ENCODE results near the gene PCSK6.

The PCSK6 gene

DNA sequence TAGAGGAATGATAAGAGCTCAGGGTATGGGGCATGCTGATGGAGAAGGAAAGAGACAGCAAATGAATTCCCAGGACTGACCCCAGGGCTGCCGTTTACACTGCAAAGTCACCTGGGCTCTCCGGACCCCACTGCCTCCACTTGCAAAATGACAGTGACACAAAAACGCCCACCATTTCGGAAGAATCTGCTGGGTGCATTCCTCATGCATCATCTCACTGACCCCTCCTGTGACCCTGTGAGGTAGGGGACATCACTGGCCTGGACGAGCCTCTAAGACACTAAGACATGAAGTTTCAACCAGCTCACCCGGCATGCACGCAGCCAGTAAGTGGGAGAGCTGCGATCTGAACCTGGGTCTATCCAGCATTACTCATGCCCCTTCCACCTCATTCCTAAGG lies 60.3 kb downstream of the PCSK6 start:
- H3K27me3 ChIP-seq (ENCODE audit: insufficient read depth, low read length, poor library complexity, severe bottlenecking): no peaks in the 10 kb centered on the region
- no peaks in the 10 kb centered on the region for H4K20me1 ChIP-seq (ENCODE audit: insufficient read depth, low read length, poor library complexity, severe bottlenecking)
- no peak overlapping the region for H3K9ac ChIP-seq (ENCODE audit: low read depth, low read length, poor library complexity, severe bottlenecking)
- no peak overlapping the region for H2AFZ ChIP-seq (ENCODE audit: low read length)
- TF ChIP-seq, protein P1, sequence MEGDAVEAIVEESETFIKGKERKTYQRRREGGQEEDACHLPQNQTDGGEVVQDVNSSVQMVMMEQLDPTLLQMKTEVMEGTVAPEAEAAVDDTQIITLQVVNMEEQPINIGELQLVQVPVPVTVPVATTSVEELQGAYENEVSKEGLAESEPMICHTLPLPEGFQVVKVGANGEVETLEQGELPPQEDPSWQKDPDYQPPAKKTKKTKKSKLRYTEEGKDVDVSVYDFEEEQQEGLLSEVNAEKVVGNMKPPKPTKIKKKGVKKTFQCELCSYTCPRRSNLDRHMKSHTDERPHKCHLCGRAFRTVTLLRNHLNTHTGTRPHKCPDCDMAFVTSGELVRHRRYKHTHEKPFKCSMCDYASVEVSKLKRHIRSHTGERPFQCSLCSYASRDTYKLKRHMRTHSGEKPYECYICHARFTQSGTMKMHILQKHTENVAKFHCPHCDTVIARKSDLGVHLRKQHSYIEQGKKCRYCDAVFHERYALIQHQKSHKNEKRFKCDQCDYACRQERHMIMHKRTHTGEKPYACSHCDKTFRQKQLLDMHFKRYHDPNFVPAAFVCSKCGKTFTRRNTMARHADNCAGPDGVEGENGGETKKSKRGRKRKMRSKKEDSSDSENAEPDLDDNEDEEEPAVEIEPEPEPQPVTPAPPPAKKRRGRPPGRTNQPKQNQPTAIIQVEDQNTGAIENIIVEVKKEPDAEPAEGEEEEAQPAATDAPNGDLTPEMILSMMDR (conservative IDR thresholded peaks at IDR 0.05; ENCODE audit: low read length): no peak
- TF ChIP-seq EZH2phosphoT487 (IDR thresholded peaks at IDR 0.05; ENCODE audit: borderline replicate concordance): no peak
- H3K9me2 ChIP-seq (replicated peaks; ENCODE audit: low read depth, low read length): no peaks in the 10 kb centered on the region
- H3K36me3 ChIP-seq (ENCODE audit: insufficient read depth, low read length): no peaks in the 10 kb centered on the region
- no peaks in the 10 kb centered on the region for H3K79me2 ChIP-seq (ENCODE audit: insufficient read depth, low read length)
- H3F3A ChIP-seq (ENCODE audit: low read depth): no peaks in the 10 kb centered on the region
- H3K4me2 ChIP-seq (ENCODE audit: low read depth, low read length, poor library complexity, severe bottlenecking): no peak overlapping the region
- no peak overlapping the region for H3K4me3 ChIP-seq (ENCODE audit: low read length, poor library complexity, severe bottlenecking)
- H3K9me3 ChIP-seq (ENCODE audit: insufficient read depth, low read depth, low read length): no peaks in the 10 kb centered on the region; the same call in 1 of the 2 replicates
- no peaks in the 10 kb centered on the region for H3K4me1 ChIP-seq (ENCODE audit: insufficient read depth, low read length, poor library complexity, severe bottlenecking)

DNA sequence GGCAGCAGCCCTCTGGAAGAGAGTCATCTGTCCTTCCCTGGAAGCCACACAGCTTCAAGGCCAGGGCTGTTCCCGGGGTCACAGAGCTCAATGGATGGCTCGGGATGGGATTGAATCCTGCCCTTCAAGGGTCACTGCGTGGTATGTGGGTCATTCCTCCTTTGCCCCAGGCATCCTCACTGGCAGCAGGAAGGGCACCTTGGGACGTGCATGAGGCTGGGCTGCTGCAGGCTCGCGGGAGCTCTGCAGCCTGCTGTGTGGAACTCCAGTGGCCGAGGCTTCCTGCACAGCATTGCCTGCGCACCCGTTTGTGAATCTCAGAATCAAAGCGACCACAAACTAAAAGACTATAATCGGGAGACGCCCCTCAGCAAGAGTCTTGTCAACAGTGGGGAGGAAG lies 60.7 kb downstream of the PCSK6 start:
- Histone ChIP-seq H3K9me3 (ENCODE audit: insufficient read depth, low read depth, low read length) (no peaks in the 10 kb centered on the region; the same call in 1 of the 2 replicates), H3K9ac (ENCODE audit: low read depth, low read length, poor library complexity, severe bottlenecking) (no peak overlapping the region), H3K4me2 (ENCODE audit: low read depth, low read length, poor library complexity, severe bottlenecking) (no peak overlapping the region), H3K27me3 (ENCODE audit: insufficient read depth, low read length, poor library complexity, severe bottlenecking) (no peaks in the 10 kb centered on the region), H3K79me2 (ENCODE audit: insufficient read depth, low read length) (no peaks in the 10 kb centered on the region), H3K36me3 (ENCODE audit: insufficient read depth, low read length) (no peaks in the 10 kb centered on the region), H3K9me2 (replicated peaks; ENCODE audit: low read depth, low read length) (no peaks in the 10 kb centered on the region), H3F3A (ENCODE audit: low read depth) (no peaks in the 10 kb centered on the region), H3K4me3 (ENCODE audit: low read length, poor library complexity, severe bottlenecking) (no peak overlapping the region), H4K20me1 (ENCODE audit: insufficient read depth, low read length, poor library complexity, severe bottlenecking) (no peaks in the 10 kb centered on the region), H3K4me1 (ENCODE audit: insufficient read depth, low read length, poor library complexity, severe bottlenecking) (no peaks in the 10 kb centered on the region), H2AFZ (ENCODE audit: low read length) (no peak overlapping the region)
- TF ChIP-seq EZH2phosphoT487 (IDR thresholded peaks at IDR 0.05; ENCODE audit: borderline replicate concordance): no peak
- TF ChIP-seq, protein P1 (conservative IDR thresholded peaks at IDR 0.05; ENCODE audit: low read length): no peak

- TF ChIP-seq EZH2phosphoT487 (IDR thresholded peaks at IDR 0.05; ENCODE audit: borderline replicate concordance): no peak
- TF ChIP-seq, protein P1 (conservative IDR thresholded peaks at IDR 0.05; ENCODE audit: low read length): no peak
- Histone ChIP-seq H2AFZ (ENCODE audit: low read length) (no peak overlapping the region), H3K4me2 (ENCODE audit: low read depth, low read length, poor library complexity, severe bottlenecking) (no peak overlapping the region), H4K20me1 (ENCODE audit: insufficient read depth, low read length, poor library complexity, severe bottlenecking) (no peaks in the 10 kb centered on the region), H3F3A (ENCODE audit: low read depth) (no peaks in the 10 kb centered on the region), H3K79me2 (ENCODE audit: insufficient read depth, low read length) (no peaks in the 10 kb centered on the region), H3K4me3 (ENCODE audit: low read length, poor library complexity, severe bottlenecking) (no peak overlapping the region), H3K9me3 (ENCODE audit: insufficient read depth, low read depth, low read length) (no peaks in the 10 kb centered on the region; the same call in 1 of the 2 replicates), H3K9me2 (replicated peaks; ENCODE audit: low read depth, low read length) (no peaks in the 10 kb centered on the region), H3K27me3 (ENCODE audit: insufficient read depth, low read length, poor library complexity, severe bottlenecking) (no peaks in the 10 kb centered on the region), H3K9ac (ENCODE audit: low read depth, low read length, poor library complexity, severe bottlenecking) (no peak overlapping the region), H3K36me3 (ENCODE audit: insufficient read depth, low read length) (no peaks in the 10 kb centered on the region), H3K4me1 (ENCODE audit: insufficient read depth, low read length, poor library complexity, severe bottlenecking) (no peaks in the 10 kb centered on the region)
Observed at GRCh38 chr15:101427606-101428487, 61.7 kb downstream of the PCSK6 start.
